HL-60 (cell line): ENCODE results near the gene APMAP.

Experiments used
- DNase-seq, 2 experiments: peaks; one replicate each; pipeline ENCODE4 v3.0.0-alpha.2; 2010 to 2020; ENCODE audit warnings: low read depth in 1 of 2, low spot score in 1 of 2
- H3K27ac ChIP-seq: fragments of 250-450 bp; sonication (Bioruptor Pico); replicated peaks from 2 replicates; pipeline ENCODE4 v1.5.1; 2020; ENCODE audit warnings: mild to moderate bottlenecking, moderate library complexity
- H3K27me3 ChIP-seq: fragments of 250-450 bp; sonication (Bioruptor Pico); 2 replicates; pipeline ENCODE4 v1.5.1; 2021; ENCODE audit warnings: mild to moderate bottlenecking, moderate library complexity; ENCODE audit not compliant: insufficient read depth, poor library complexity, severe bottlenecking
- H3K4me3 ChIP-seq: replicated peaks from 2 replicates; pipeline ENCODE4 v1.5.1; 2011; ENCODE audit warnings: mild to moderate bottlenecking, control low read depth, low read length; ENCODE audit not compliant: insufficient read depth
- GABPA ChIP-seq: IDR thresholded peaks from 2 replicates; pipeline ENCODE4 v1.6.1; 2012; ENCODE audit warnings: low read depth
- POLR2AphosphoS5 ChIP-seq: IDR thresholded peaks from 2 replicates; pipeline ENCODE4 v1.6.1; 2012; ENCODE audit warnings: low read depth
- SPI1 ChIP-seq: IDR thresholded peaks from 2 replicates; pipeline ENCODE4 v1.6.1; 2012; ENCODE audit warnings: low read depth, mild to moderate bottlenecking, borderline replicate concordance
- TF ChIP-seq, protein P1 (sequence below): IDR thresholded peaks from one replicate; pipeline ENCODE4 v1.5.1; 2011; ENCODE audit warnings: low read length, control low read depth, inconsistent platforms; ENCODE audit not compliant: insufficient read depth
- TF ChIP-seq, protein P2 (sequence below): IDR thresholded peaks from 2 replicates; pipeline ENCODE4 v1.6.1; 2012; ENCODE audit warnings: low read depth; ENCODE audit not compliant: insufficient replicate concordance

The APMAP gene

DNA sequence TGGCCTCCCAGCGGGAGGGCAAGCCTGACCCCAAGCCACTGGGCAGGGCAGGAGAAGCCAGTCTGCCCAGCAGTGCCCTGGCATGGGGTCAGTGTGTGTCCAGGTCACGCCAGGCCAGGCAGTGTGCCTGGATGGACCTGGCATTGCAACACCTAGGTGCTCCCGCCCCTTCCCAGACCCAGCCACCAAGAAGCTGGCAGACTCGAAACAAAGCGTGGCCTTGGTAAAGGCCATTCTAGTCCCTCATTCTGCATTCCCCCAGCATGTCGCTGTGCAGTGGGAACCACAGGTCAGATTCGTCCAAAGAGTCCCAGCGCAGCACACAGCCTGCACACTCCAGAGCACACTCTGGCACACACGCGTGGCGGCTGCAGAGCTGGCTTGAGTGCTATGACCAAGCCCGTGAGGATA is 19.3 kb upstream of the APMAP start:
- Histone ChIP-seq H3K27ac (no peak overlapping the region), H3K4me3 (no peak overlapping the region), H3K27me3 (no peaks in the 10 kb centered on the region)
- TF ChIP-seq GABPA (no peak), POLR2AphosphoS5 (no peak), SPI1 (no peak)
- TF ChIP-seq, protein P1, sequence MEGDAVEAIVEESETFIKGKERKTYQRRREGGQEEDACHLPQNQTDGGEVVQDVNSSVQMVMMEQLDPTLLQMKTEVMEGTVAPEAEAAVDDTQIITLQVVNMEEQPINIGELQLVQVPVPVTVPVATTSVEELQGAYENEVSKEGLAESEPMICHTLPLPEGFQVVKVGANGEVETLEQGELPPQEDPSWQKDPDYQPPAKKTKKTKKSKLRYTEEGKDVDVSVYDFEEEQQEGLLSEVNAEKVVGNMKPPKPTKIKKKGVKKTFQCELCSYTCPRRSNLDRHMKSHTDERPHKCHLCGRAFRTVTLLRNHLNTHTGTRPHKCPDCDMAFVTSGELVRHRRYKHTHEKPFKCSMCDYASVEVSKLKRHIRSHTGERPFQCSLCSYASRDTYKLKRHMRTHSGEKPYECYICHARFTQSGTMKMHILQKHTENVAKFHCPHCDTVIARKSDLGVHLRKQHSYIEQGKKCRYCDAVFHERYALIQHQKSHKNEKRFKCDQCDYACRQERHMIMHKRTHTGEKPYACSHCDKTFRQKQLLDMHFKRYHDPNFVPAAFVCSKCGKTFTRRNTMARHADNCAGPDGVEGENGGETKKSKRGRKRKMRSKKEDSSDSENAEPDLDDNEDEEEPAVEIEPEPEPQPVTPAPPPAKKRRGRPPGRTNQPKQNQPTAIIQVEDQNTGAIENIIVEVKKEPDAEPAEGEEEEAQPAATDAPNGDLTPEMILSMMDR = no peak
- TF ChIP-seq, protein P2, sequence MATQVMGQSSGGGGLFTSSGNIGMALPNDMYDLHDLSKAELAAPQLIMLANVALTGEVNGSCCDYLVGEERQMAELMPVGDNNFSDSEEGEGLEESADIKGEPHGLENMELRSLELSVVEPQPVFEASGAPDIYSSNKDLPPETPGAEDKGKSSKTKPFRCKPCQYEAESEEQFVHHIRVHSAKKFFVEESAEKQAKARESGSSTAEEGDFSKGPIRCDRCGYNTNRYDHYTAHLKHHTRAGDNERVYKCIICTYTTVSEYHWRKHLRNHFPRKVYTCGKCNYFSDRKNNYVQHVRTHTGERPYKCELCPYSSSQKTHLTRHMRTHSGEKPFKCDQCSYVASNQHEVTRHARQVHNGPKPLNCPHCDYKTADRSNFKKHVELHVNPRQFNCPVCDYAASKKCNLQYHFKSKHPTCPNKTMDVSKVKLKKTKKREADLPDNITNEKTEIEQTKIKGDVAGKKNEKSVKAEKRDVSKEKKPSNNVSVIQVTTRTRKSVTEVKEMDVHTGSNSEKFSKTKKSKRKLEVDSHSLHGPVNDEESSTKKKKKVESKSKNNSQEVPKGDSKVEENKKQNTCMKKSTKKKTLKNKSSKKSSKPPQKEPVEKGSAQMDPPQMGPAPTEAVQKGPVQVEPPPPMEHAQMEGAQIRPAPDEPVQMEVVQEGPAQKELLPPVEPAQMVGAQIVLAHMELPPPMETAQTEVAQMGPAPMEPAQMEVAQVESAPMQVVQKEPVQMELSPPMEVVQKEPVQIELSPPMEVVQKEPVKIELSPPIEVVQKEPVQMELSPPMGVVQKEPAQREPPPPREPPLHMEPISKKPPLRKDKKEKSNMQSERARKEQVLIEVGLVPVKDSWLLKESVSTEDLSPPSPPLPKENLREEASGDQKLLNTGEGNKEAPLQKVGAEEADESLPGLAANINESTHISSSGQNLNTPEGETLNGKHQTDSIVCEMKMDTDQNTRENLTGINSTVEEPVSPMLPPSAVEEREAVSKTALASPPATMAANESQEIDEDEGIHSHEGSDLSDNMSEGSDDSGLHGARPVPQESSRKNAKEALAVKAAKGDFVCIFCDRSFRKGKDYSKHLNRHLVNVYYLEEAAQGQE = no peak
- no peak for DNase-seq

DNA sequence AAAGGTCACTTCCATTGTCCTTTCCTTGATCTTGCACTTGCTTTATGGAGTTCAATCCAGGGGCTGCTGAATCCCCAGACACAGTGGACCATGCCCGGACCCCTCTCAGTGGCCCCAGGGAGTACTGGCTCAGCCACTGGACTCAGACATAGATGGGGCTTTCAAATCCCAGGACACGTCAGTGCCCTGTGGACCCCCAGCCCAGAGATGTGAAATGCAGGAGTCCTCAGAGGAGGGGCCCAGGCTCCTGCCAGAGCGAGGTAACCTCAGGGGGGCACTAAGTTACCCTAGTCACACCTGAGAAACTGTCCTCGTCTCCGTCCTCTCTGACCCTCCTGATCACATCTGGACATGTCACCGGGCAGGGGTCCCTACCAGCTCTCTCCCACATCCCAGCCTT is 18.7 kb upstream of the APMAP start:
- Histone ChIP-seq H3K4me3 (no peak overlapping the region), H3K27me3 (no peaks in the 10 kb centered on the region), H3K27ac (no peak overlapping the region)
- TF ChIP-seq, protein P1 = no peak
- TF ChIP-seq GABPA = no peak
- TF ChIP-seq POLR2AphosphoS5 = no peak
- TF ChIP-seq, protein P2 = no peak
- TF ChIP-seq SPI1 = no peak
- DNase-seq = no peak

DNA sequence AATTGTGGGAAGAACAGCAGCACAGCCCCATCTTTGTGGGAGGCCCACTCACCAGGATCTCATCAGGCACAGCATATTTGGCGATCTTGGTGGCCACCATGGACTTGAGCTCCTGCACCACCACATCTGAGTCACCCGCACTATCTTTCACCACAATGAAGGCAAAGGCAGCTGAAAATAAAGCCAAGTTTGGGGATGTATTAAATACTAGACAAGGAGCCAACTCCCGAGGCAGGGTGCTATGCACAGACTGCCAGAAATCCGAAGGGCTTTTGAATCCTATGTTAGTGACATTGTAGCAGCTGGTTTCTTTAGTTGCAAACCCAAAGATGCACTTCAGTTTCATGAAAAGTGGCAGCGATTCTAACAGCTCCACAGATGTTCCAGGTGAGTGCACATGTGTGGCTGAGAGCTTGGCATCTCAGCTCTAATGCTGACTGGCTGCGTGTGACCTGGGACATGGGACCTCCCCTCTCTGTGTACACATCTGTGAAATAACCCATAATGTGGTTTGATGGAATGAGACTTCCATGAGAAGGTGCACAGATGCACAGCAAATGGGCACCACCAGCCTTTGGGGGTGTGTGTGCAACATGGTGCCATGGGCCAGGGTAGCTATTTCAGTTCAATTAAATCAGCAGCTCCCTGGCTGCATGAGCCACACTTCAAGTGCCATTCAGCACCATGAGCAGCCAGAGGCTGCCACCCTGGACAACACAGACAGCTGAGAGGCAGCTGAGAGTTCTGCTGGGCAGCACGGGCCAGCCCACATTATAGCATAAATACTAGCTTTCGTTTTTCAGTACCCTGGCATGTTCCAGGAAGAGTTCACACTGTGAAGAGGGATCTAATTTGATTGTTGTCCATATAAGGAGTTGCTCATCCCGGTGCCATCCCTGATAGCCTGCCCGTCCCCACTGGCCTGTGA is 16.9 kb upstream of the APMAP start:
- H3K4me3 ChIP-seq = no peak overlapping the region
- no peaks in the 10 kb centered on the region for H3K27me3 ChIP-seq
- H3K27ac ChIP-seq = no peak overlapping the region
- DNase-seq = no peak
- TF ChIP-seq GABPA (no peak), SPI1 (no peak)
- TF ChIP-seq, protein P2 = no peak
